ENCODE results near the gene QPRT.
A peak's percentile ranks its signal among the peaks of the same experiment; 100 is the strongest.
"Not testable (repeated sequence)": the region's sequence is repeated elsewhere in the genome, so short reads cannot be mapped to it uniquely, and the experiment has no call there.

QPRT gene

DNA sequence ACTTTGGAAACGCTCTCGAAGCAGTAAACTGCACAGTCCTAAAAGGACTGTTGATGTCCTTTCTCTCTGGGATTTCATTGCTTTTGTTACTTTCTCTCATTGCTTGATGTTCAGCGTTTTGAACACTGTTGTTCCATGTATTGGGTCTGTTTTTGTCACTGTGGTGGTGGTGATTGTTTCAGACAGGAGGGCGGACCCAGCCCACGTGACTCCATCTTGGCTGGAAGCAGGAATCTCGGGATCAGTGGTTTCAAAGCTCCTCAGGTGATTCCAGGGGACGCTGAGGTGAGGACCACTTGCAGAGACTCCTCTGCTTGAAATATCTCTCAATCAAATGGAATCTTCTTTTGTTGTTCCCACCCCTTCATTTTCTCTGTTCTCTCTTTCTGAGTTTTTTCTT lies 48.5 kb downstream of the QPRT start:
- no peaks in the 10 kb centered on the region for H3K36me3 Mint-ChIP-seq (ENCODE audit: low read depth)
- no peak overlapping the region for H3K4me3 Mint-ChIP-seq
- H3K27ac Mint-ChIP-seq, result peak overlapping the region; percentile 2
- no peaks in the 10 kb centered on the region for H3K9me3 Mint-ChIP-seq
- peaks cover 8% of the 10 kb centered on the region for H3K27me3 Mint-ChIP-seq
- H3K4me1 Mint-ChIP-seq (ENCODE audit: low read depth), result peaks cover 13% of the 10 kb centered on the region
- intact Hi-C loops (cut with micrococcal nuclease), result loop anchor here (5.0 to 10.0 kb wide), 3 partner anchors 35 to 83 kb away; partner anchors contain the start of gene KIF22

- Mint-ChIP-seq H3K27me3 (peaks cover 8% of the 10 kb centered on the region), H3K27ac (no peak overlapping the region), H3K4me1 (ENCODE audit: low read depth) (peaks cover 14% of the 10 kb centered on the region), H3K4me3 (no peak overlapping the region), H3K9me3 (no peaks in the 10 kb centered on the region), H3K36me3 (ENCODE audit: low read depth) (no peaks in the 10 kb centered on the region)
- intact Hi-C loops (cut with micrococcal nuclease), result loop anchor here (5.0 to 10.0 kb wide), 3 partner anchors 37 to 84 kb away; partner anchors contain the start of gene KIF22
These were observed 50.1 kb downstream of the QPRT start for GRCh38 chr16:29729116-29729521.

DNA sequence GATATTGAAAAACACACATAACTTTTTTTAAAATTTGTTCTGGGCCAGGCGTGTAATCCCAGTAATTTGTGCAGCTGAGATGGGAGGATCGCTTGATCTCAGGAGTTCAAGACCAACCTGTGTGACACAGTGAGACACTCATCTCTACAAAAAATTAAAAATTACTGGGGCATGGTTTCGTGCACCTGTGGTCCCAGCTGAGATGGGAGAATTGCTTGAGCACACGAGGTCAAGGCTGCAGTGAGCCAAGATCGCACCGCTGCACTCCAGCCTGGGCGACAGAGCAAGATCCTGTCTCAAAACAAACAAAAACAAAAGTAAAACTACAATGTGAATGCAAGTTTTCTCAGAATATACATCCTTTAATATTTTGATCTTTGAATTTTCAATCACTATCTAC lies 51.7 kb downstream of the QPRT start:
- Mint-ChIP-seq H3K27me3 (peaks cover 8% of the 10 kb centered on the region), H3K36me3 (ENCODE audit: low read depth) (no peaks in the 10 kb centered on the region), H3K4me3 (no peak overlapping the region), H3K27ac (no peak overlapping the region), H3K9me3 (no peaks in the 10 kb centered on the region), H3K4me1 (ENCODE audit: low read depth) (peaks cover 21% of the 10 kb centered on the region)
- intact Hi-C loops (cut with micrococcal nuclease), result no loop called here

DNA sequence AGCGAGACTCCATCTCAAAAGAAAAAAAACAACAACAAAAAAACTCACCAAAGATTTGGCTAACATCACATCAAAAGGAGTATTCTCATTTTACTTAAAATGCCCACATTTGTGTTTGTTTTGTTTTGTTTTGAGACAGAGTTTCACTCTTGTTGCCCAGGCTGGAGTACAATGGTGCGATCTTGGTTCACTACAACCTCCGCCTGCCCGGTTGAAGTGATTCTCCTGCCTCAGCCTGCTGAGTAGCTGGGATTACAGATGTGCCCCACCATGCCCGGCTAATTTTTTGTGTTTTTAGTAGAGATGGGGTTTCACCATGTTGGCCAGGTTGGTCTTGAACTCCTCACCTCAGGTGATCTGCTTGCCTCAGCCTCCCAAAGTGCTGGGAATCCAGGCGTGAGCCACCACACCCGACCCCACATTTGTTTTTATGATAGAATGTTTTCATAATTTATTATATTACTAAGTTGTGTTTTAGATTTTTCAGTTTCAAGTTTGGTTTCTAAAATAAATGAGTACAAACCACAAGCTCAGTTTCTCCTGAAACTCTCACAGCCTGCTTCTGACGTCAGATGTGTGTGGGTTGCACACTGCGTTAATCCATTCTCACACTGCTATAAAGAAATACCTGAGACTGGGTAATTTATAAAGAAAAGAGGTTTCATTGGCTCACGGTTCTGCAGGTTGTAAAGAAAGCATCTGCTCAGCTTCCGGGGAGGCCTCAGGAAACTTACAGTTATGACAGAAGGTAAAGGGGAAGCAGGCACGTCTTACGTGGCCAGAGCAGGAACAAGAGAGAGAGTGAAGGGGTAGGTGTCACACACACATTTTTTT lies 53.0 kb downstream of the QPRT start:
- H3K4me3 Mint-ChIP-seq; intact Hi-C loops (cut with micrococcal nuclease); H3K36me3 Mint-ChIP-seq (ENCODE audit: low read depth); H3K27me3 Mint-ChIP-seq; H3K27ac Mint-ChIP-seq; H3K9me3 Mint-ChIP-seq: not testable (repeated sequence)
- H3K4me1 Mint-ChIP-seq (ENCODE audit: low read depth), result peaks cover 28% of the 10 kb centered on the region

GRCh38 chr16:29734786-29735185 lies 55.8 kb downstream of the QPRT start:
- Mint-ChIP-seq H3K4me1 (ENCODE audit: low read depth) (peaks cover 53% of the 10 kb centered on the region), H3K27ac (peak overlapping the region; percentile 51), H3K4me3 (no peak overlapping the region), H3K9me3 (no peaks in the 10 kb centered on the region), H3K36me3 (ENCODE audit: low read depth) (no peaks in the 10 kb centered on the region), H3K27me3 (peaks cover 2% of the 10 kb centered on the region)
- intact Hi-C loops (cut with micrococcal nuclease), result no loop called here

DNA sequence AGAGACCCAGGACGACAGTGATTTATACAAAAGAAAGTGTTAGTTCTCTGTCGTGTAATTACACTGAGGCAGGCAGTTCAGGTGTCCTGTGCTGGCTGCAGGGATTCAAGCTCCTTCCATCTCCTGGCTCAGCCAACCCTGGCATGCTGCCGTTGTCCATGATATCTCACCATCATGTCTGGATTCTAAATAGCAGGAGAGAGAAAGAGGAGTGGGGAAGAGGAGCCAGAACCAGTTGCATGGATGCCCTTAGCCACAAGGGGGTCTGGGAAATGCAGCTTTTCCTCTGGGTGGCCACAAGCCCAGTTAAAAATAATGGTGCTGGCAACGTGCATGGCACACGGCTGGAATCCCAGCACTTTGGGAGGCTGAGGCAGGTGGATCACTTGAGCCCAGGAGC lies 57.1 kb downstream of the QPRT start:
- H3K4me3 Mint-ChIP-seq, result no peak overlapping the region
- H3K9me3 Mint-ChIP-seq, result no peaks in the 10 kb centered on the region
- peak overlapping the region; percentile 86 for H3K27ac Mint-ChIP-seq
- H3K36me3 Mint-ChIP-seq (ENCODE audit: low read depth), result no peaks in the 10 kb centered on the region
- H3K4me1 Mint-ChIP-seq (ENCODE audit: low read depth), result peaks cover 66% of the 10 kb centered on the region
- H3K27me3 Mint-ChIP-seq, result peaks cover 2% of the 10 kb centered on the region
- intact Hi-C loops (cut with micrococcal nuclease), result no loop called here

DNA sequence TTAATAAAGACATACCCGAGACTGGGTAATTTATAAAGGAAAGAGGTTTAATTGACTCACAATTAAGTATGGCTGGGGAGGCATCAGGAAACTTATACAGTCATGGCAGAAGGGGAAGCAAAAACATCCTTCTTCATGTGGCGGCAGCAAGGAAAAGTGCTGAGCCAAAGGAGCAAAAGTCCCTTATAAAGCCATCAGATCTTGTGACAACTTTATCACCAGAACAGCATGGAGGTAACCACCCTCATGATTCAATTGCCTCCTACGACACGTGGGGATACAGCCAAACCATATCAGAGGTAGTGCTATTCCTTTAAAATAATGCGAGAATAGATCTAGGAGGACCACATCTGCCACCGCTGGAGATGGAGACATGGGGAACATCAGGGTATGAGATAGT lies 57.8 kb downstream of the QPRT start:
- Mint-ChIP-seq H3K4me1 (ENCODE audit: low read depth) (peaks cover 73% of the 10 kb centered on the region), H3K27me3 (peaks cover 2% of the 10 kb centered on the region), H3K36me3 (ENCODE audit: low read depth) (peaks cover 5% of the 10 kb centered on the region), H3K9me3 (no peaks in the 10 kb centered on the region), H3K27ac (peak overlapping the region; percentile 86), H3K4me3 (peak overlapping the region; percentile 1)
- intact Hi-C loops (cut with micrococcal nuclease), result no loop called here

GRCh38 chr16:29737713-29738112 lies 58.7 kb downstream of the QPRT start:
- Mint-ChIP-seq H3K9me3 (no peaks in the 10 kb centered on the region), H3K27me3 (peaks cover 4% of the 10 kb centered on the region), H3K4me3 (no peak overlapping the region), H3K27ac (peak overlapping the region; percentile 86), H3K4me1 (ENCODE audit: low read depth) (peaks cover 72% of the 10 kb centered on the region), H3K36me3 (ENCODE audit: low read depth) (peaks cover 12% of the 10 kb centered on the region)
- intact Hi-C loops (cut with micrococcal nuclease), result loop anchor here (1.0 kb wide), 1 partner anchor 9 kb away; no protein-coding TSS in a partner anchor

- no peak overlapping the region for H3K4me3 Mint-ChIP-seq
- H3K9me3 Mint-ChIP-seq, result no peaks in the 10 kb centered on the region
- peaks cover 80% of the 10 kb centered on the region for H3K4me1 Mint-ChIP-seq (ENCODE audit: low read depth)
- peak overlapping the region; percentile 86 for H3K27ac Mint-ChIP-seq
- intact Hi-C loops (cut with micrococcal nuclease), result loop anchor here (1.0 kb wide), 1 partner anchor 8 kb away; no protein-coding TSS in a partner anchor
- peaks cover 20% of the 10 kb centered on the region for H3K36me3 Mint-ChIP-seq (ENCODE audit: low read depth)
- peaks cover 4% of the 10 kb centered on the region for H3K27me3 Mint-ChIP-seq
These were observed 59.5 kb downstream of the QPRT start for GRCh38 chr16:29738514-29738913.

- Mint-ChIP-seq H3K4me1 (ENCODE audit: low read depth) (peaks cover 87% of the 10 kb centered on the region), H3K36me3 (ENCODE audit: low read depth) (peaks cover 36% of the 10 kb centered on the region), H3K27ac (peak overlapping the region; percentile 86)
- H3K4me3 Mint-ChIP-seq; H3K9me3 Mint-ChIP-seq; H3K27me3 Mint-ChIP-seq; intact Hi-C loops (cut with micrococcal nuclease): not testable (repeated sequence)
These were observed 61.1 kb downstream of the QPRT start for GRCh38 chr16:29739927-29740629.

GRCh38 chr16:29740630-29741015 lies 61.6 kb downstream of the QPRT start:
- H3K9me3 Mint-ChIP-seq; intact Hi-C loops (cut with micrococcal nuclease); H3K27me3 Mint-ChIP-seq; H3K4me3 Mint-ChIP-seq: not testable (repeated sequence)
- Mint-ChIP-seq H3K4me1 (ENCODE audit: low read depth) (peaks cover 87% of the 10 kb centered on the region), H3K36me3 (ENCODE audit: low read depth) (peaks cover 41% of the 10 kb centered on the region), H3K27ac (peak overlapping the region; percentile 24)

GRCh38 chr16:29742683-29743275 lies 63.8 kb downstream of the QPRT start:
- H3K27me3 Mint-ChIP-seq, result peaks cover 3% of the 10 kb centered on the region
- intact Hi-C loops (cut with micrococcal nuclease), result no loop called here
- peak overlapping the region; percentile 33 for H3K27ac Mint-ChIP-seq
- H3K4me3 Mint-ChIP-seq, result no peak overlapping the region
- peaks cover 45% of the 10 kb centered on the region for H3K36me3 Mint-ChIP-seq (ENCODE audit: low read depth)
- peaks cover 83% of the 10 kb centered on the region for H3K4me1 Mint-ChIP-seq (ENCODE audit: low read depth)
- H3K9me3 Mint-ChIP-seq, result no peaks in the 10 kb centered on the region

DNA sequence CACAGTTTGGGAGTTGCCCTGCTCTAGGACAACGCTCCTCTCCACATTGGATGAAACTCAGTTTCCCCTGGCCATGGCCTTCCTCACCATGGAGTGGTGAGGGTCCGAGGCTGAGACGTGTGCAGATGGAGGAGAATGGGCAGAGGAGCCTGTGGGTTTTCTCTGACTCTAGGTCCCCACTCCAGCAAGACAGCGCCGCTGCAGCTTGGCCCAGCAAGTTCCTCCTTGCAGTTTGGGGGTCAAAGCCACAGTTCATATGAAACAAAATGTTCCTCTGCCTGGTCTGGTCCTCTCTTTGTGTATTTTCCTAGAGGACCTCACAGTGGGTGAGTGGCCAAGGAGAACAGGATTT lies 64.5 kb downstream of the QPRT start:
- Mint-ChIP-seq H3K9me3 (no peaks in the 10 kb centered on the region), H3K4me1 (ENCODE audit: low read depth) (peaks cover 76% of the 10 kb centered on the region), H3K27ac (peak overlapping the region; percentile 33), H3K27me3 (peaks cover 3% of the 10 kb centered on the region), H3K36me3 (ENCODE audit: low read depth) (peaks cover 45% of the 10 kb centered on the region), H3K4me3 (no peak overlapping the region)
- intact Hi-C loops (cut with micrococcal nuclease), result no loop called here

Data from dendritic cell treated with granulocyte-macrophage colony-stimulating factor and Interleukin-4, amounts not matched to agents 40 ng/mL and 50 ng/mL, for 4 days (primary cell).